ENCODE measurements around the gene FXN.

GRCh38 chr9:69035438-69036308 is at the start of gene FXN:
- TF ChIP-seq EZH2 (IDR thresholded peaks at IDR 0.05; ENCODE audit: low read length, unreplicated experiment): no peak
- TF ChIP-seq CTCF (conservative IDR thresholded peaks at IDR 0.05; ENCODE audit: low read depth, low read length): peak; percentile 87
- 0 out of 2 replicates have a peak, but pooled peaks have one; percentile 49 for TF ChIP-seq EZH2phosphoT487 (IDR thresholded peaks at IDR 0.05; ENCODE audit: borderline replicate concordance, low read length)
